B cell (primary cell): ENCODE measurements around the gene FBN2. TPM values are rescaled to one million over a fixed set of nuclear protein-coding genes. Genes with fewer than 3 reads are reported as not detected.

Experiments used
- ATAC-seq: fragments of 200-7000 bp; cut with Tn5 transposase; one replicate; pipeline ENCODE4 v1.10.0; 2021; ENCODE audit warnings: low read depth, mild to moderate bottlenecking, moderate number of reproducible peaks, moderate library complexity
- CTCF ChIA-PET: fragments of 350-600 bp; sonication (Branson Sonifier 250); formaldehyde crosslinking; loops from one replicate; lab custom pipeline; 2021; ENCODE audit warnings: antibody characterized with exemption, inconsistent platforms; lab: Charles Lee
- POLR2A ChIA-PET: fragments of 350-600 bp; sonication (Branson Sonifier 250); formaldehyde crosslinking; loops from one replicate; lab custom pipeline; 2021; ENCODE audit warnings: antibody characterized with exemption; lab: Charles Lee
- DNase-seq: peaks from one replicate; pipeline ENCODE4 v3.0.0; 2013
- H2AFZ ChIP-seq: 2 replicates; pipeline ENCODE4 v1.6.1; 2012; ENCODE audit warnings: mild to moderate bottlenecking, low read depth, low read length; ENCODE audit not compliant: insufficient read depth, poor library complexity, severe bottlenecking
- H3K27ac ChIP-seq, 2 donors: 1 replicate in 1 of 2; 2 replicates in 1 of 2; pipeline ENCODE4 v1.5.1; 2012 to 2013; ENCODE audit warnings: low read length in 2 of 2, mild to moderate bottlenecking in 2 of 2, moderate library complexity in 1 of 2
- H3K27me3 ChIP-seq, 4 experiments: fragments of 200-600 bp in 1 of 4; sonication (generic) in 1 of 4; replicated peaks in 1 of 4; 1 replicate in 2 of 4; 2 replicates in 2 of 4; pipeline versions ENCODE4 v1.6.1 to v1.7.0; 2013 to 2016; ENCODE audit warnings: low read length in 3 of 4, mild to moderate bottlenecking in 2 of 4, mixed read lengths in 1 of 4, moderate library complexity in 1 of 4; ENCODE audit not compliant: insufficient read depth in 4 of 4, control insufficient read depth in 3 of 4; ENCODE audit errors: control extremely low read depth in 1 of 4
- H3K36me3 ChIP-seq, 2 experiments: replicated peaks in 1 of 2; 1 replicate in 1 of 2; 2 replicates in 1 of 2; pipeline versions ENCODE4 v1.6.1 to v1.7.1; 2013; ENCODE audit warnings: low read length in 1 of 2; ENCODE audit not compliant: insufficient read depth in 2 of 2, control insufficient read depth in 1 of 2; ENCODE audit errors: control extremely low read depth in 1 of 2, extremely low read depth in 1 of 2
- H3K4me1 ChIP-seq, 2 donors: fragments of 200-600 bp in 1 of 2; sonication (generic) in 1 of 2; 1 replicate in 1 of 2; 2 replicates in 1 of 2; pipeline versions ENCODE4 v1.5.1 to v1.6.1; 2013 to 2017; ENCODE audit warnings: low read length in 2 of 2; ENCODE audit not compliant: control insufficient read depth in 2 of 2, insufficient read depth in 2 of 2
- H3K4me2 ChIP-seq: replicated peaks from 2 replicates; pipeline ENCODE3; 2012; ENCODE audit warnings: mild to moderate bottlenecking, low read depth, low read length; ENCODE audit not compliant: poor library complexity, severe bottlenecking
- H3K4me3 ChIP-seq, 5 experiments: fragments of 200-600 bp in 1 of 5; sonication (generic) in 1 of 5; 1 replicate in 3 of 5; 2 replicates in 2 of 5; pipeline versions ENCODE4 v1.5.1 to v1.7.0; 2011 to 2016; ENCODE audit warnings: low read length in 4 of 5, mild to moderate bottlenecking in 4 of 5, low read depth in 2 of 5, control low read depth in 1 of 5, moderate library complexity in 1 of 5; ENCODE audit not compliant: insufficient read depth in 1 of 5; ENCODE audit errors: control extremely low read depth in 1 of 5, extremely low read depth in 1 of 5
- H3K79me2 ChIP-seq: fragments of 200-600 bp; sonication (generic); one replicate; pipeline ENCODE4 v1.6.0; 2016; ENCODE audit warnings: low read length; ENCODE audit not compliant: control insufficient read depth, insufficient read depth
- H3K9ac ChIP-seq: fragments of 200-600 bp; sonication (generic); 2 replicates; pipeline ENCODE4 v1.6.1; 2017; ENCODE audit warnings: mild to moderate bottlenecking, low read length, moderate library complexity
- H3K9me3 ChIP-seq, 3 donors: one replicate each; pipeline versions ENCODE4 v1.6.1 to v1.7.1; 2013; ENCODE audit warnings: low read length in 2 of 3; ENCODE audit not compliant: control insufficient read depth in 2 of 3, insufficient read depth in 1 of 3; ENCODE audit errors: control extremely low read depth in 1 of 3
- H4K20me1 ChIP-seq: 2 replicates; pipeline ENCODE4 v1.6.0; 2012; ENCODE audit warnings: mild to moderate bottlenecking, low read length; ENCODE audit not compliant: insufficient read depth, control insufficient read depth, poor library complexity, severe bottlenecking
- H3K27ac Mint-ChIP-seq: one replicate; pipeline ENCODE4 v1.8.0; 2021; ENCODE audit warnings: mixed read lengths
- H3K27me3 Mint-ChIP-seq: one replicate; pipeline ENCODE4 v1.8.0; 2021; ENCODE audit warnings: mixed read lengths
- H3K4me1 Mint-ChIP-seq: one replicate; pipeline ENCODE4 v1.8.0; 2021; ENCODE audit warnings: mixed read lengths
- H3K4me3 Mint-ChIP-seq: one replicate; pipeline ENCODE4 v1.8.0; 2021; ENCODE audit warnings: mixed read lengths
- H3K9me3 Mint-ChIP-seq: one replicate; pipeline ENCODE4 v1.8.0; 2022; ENCODE audit warnings: mixed read lengths; ENCODE audit not compliant: insufficient read depth
- CTCF ChIP-seq: fragments of 200-600 bp; IDR thresholded peaks from one replicate; pipeline ENCODE4 v1.8.0; 2022; ENCODE audit warnings: antibody characterized with exemption, mild to moderate bottlenecking
- EZH2 ChIP-seq: IDR thresholded peaks from 2 replicates; pipeline ENCODE4 v1.6.1; 2012; ENCODE audit warnings: borderline replicate concordance, low read depth, mild to moderate bottlenecking, moderate library complexity, low read length; ENCODE audit not compliant: insufficient read depth, poor library complexity, severe bottlenecking
- WGBS: methylation state at CpG from one replicate; pipeline ENCODE4 v1.1.5; 2013; ENCODE audit warnings: missing lambda C conversion rate; ENCODE audit not compliant: insufficient coverage; 5-methylcytosine and 5-hydroxymethylcytosine counted together
- intact Hi-C: fragments of 100-400 bp; cut with micrococcal nuclease; formaldehyde crosslinking; loops from one replicate; pipeline ENCODE4 v1.10.0; 2022
- polyA plus RNA-seq: library from polyadenylated mRNA; depleted of rRNA; stranded (reverse); fragments of >200 nt; gene quantifications from 2 replicates; pipeline ENCODE4 v1.2.3, GENCODE V29; 2012
- total RNA-seq, 2 donors: library from RNA; stranded (reverse); fragments of 120-200 nt in 1 of 2; gene quantifications; 1 replicate in 1 of 2; 2 replicates in 1 of 2; pipeline versions ENCODE4 v1.2.3 to v1.2.4, GENCODE V29; 2013 to 2022

The FBN2 gene
- total and polyA plus RNA-seq, 2 donors (not counting 1 experiment from before 2014, with no cell fraction given) = 0.03 TPM; not detected in 1

- H3K4me1 ChIP-seq = no peaks in the 10 kb centered on the region
- no peak overlapping the region for H2AFZ ChIP-seq
- H3K9ac ChIP-seq = no peak overlapping the region
- 94% methylated on average over 1 of the region's 1 CpG for WGBS
- Mint-ChIP-seq H3K4me1 (no peaks in the 10 kb centered on the region), H3K27me3 (no peaks in the 10 kb centered on the region), H3K4me3 (no peak overlapping the region), H3K9me3 (no peaks in the 10 kb centered on the region), H3K27ac (no peak overlapping the region)
- no peak overlapping the region for H3K27ac ChIP-seq
- H3K79me2 ChIP-seq = no peaks in the 10 kb centered on the region
- CTCF ChIA-PET = interaction anchor here (1.4 kb wide), 1 partner anchor 10 kb away, joined by 3 read pairs; no protein-coding TSS in a partner anchor
- POLR2A ChIA-PET = no interaction called here
- TF ChIP-seq CTCF (no peak), EZH2 (no peak)
- no peaks in the 10 kb centered on the region for H4K20me1 ChIP-seq
- no peak for DNase-seq
- peaks cover 0 to 3% (median 0%) of the 10 kb centered on the region in 3 donors for H3K9me3 ChIP-seq
- no peak overlapping the region for H3K4me3 ChIP-seq
- ATAC-seq = no peak
- H3K27me3 ChIP-seq = no peaks in the 10 kb centered on the region
- H3K4me2 ChIP-seq = no peak overlapping the region
- intact Hi-C loops = no loop called here
- no peaks in the 10 kb centered on the region for H3K36me3 ChIP-seq
Observed at GRCh38 chr5:128427921-128428320, 110.1 kb downstream of the FBN2 start.

GRCh38 chr5:128426090-128426534, 111.9 kb downstream of the FBN2 start:
- H3K4me1 Mint-ChIP-seq = no peaks in the 10 kb centered on the region
- no peak overlapping the region for H2AFZ ChIP-seq
- H3K9ac ChIP-seq = no peak overlapping the region
- H3K27ac ChIP-seq = no peak overlapping the region
- no peaks in the 10 kb centered on the region for H3K27me3 ChIP-seq
- ChIA-PET CTCF (no interaction called here), POLR2A (no interaction called here)
- H3K9me3 ChIP-seq = peaks cover 0 to 3% (median 0%) of the 10 kb centered on the region in 3 donors
- TF ChIP-seq EZH2 (no peak), CTCF (no peak)
- no peak overlapping the region for H3K27ac Mint-ChIP-seq
- DNase-seq (no peak), ATAC-seq (no peak)
- H3K9me3 Mint-ChIP-seq = no peaks in the 10 kb centered on the region
- no peaks in the 10 kb centered on the region for H4K20me1 ChIP-seq
- no peaks in the 10 kb centered on the region for H3K36me3 ChIP-seq
- no peak overlapping the region for H3K4me2 ChIP-seq
- intact Hi-C loops = no loop called here
- no peak overlapping the region for H3K4me3 ChIP-seq
- no peaks in the 10 kb centered on the region for H3K27me3 Mint-ChIP-seq
- no peak overlapping the region for H3K4me3 Mint-ChIP-seq
- 75% methylated on average over 1 of the region's 5 CpGs for WGBS
- H3K4me1 ChIP-seq = no peaks in the 10 kb centered on the region
- no peaks in the 10 kb centered on the region for H3K79me2 ChIP-seq
